Measurements from ENCODE around the gene SNU13.

SNU13 gene

GRCh38 chr22:41661088-41661487 is 27.6 kb downstream of the SNU13 start:
- TF ChIP-seq GATA2 (IDR thresholded peaks at IDR 0.05; ENCODE audit: low read depth, low read length) (no peak), GATA3 (IDR thresholded peaks at IDR 0.05; ENCODE audit: low read depth, low read length) (no peak)

DNA sequence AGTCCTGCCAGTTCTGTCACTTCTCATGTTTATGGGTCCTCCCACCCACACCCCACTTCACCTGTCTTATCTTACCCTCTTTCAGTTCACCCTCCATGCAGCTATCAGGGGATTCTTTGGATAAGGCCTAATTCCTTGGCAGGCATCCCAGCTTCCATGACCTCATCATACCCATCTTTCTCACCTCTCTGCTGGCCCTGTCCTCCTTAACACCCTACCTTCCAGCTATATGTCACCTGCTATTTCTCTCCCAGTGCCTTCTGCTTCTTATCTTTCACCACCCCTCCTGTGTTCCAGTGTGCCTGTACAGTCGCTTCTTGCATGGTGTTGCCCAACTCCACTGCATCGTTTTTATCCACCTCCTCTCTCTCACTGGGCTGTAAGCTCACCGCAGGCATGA is 28.3 kb downstream of the SNU13 start:
- TF ChIP-seq GATA2 (IDR thresholded peaks at IDR 0.05; ENCODE audit: low read depth, low read length): no peak
- no peak for TF ChIP-seq GATA3 (IDR thresholded peaks at IDR 0.05; ENCODE audit: low read depth, low read length)

GRCh38 chr22:41659941-41660340 is 28.7 kb downstream of the SNU13 start:
- TF ChIP-seq GATA2 (IDR thresholded peaks at IDR 0.05; ENCODE audit: low read depth, low read length) (no peak), GATA3 (IDR thresholded peaks at IDR 0.05; ENCODE audit: low read depth, low read length) (no peak)

DNA sequence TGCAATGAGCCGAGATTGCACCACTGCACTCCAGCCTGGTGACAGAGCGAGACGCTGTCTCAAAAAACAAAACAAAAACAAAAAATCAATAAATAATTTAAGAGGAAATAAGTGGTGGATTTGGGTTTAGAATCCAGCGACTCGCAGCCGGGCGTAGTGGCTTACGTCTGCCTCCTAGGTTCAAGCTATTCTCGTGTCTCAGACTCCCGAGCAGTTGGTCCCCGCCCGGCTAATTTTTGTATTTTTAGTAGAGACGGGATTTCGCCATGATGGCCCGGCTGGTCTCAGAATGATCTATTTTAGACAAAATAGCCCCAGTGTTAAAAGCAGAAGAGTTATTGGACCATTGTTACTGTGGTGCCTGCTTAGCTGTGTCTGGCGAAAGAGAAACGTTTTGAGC is 29.8 kb downstream of the SNU13 start:
- TF ChIP-seq GATA3 (IDR thresholded peaks at IDR 0.05; ENCODE audit: low read depth, low read length) (no peak), GATA2 (IDR thresholded peaks at IDR 0.05; ENCODE audit: low read depth, low read length) (no peak)

DNA sequence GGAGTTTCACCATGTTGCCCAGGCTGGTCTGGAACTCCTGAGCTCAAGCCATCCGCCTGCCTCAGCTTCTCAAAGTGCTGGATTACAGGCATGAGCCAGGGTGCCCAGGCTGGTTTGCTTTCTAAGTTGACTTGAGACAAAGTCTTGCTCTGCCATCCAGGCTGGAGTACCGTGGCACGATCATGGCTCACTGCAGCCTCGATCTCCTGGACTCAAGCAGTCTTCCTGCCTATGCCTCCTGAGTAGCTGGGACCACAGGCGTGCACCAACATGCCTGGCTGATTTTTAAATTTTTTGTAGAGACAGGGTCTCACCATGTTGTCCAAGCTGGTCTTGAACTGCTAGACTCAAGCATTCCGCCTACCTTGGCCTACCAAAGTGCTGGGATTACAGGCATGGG is 31.0 kb downstream of the SNU13 start:
- TF ChIP-seq GATA2 (IDR thresholded peaks at IDR 0.05; ENCODE audit: low read depth, low read length) (no peak), GATA3 (IDR thresholded peaks at IDR 0.05; ENCODE audit: low read depth, low read length) (no peak)

DNA sequence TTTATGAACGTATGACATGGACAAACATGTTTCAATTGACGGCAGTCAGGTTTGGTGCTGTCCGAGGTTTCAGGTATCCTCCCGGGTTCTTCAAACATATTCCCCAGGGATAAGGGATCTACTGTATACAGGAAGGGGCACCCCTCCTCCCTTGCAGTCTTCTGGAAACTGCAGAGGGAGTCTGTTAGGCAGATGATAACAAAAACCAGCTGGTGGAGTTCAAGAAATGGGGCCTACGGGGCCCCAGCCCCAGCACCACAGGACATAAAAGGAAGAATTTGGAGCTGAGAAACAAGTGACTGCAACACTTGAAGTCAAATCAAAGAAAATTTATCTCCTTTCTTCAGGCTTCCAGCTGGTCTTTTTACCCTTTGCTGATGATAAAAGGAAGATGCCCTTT is 32.1 kb downstream of the SNU13 start:
- TF ChIP-seq GATA2 (IDR thresholded peaks at IDR 0.05; ENCODE audit: low read depth, low read length) (no peak), GATA3 (IDR thresholded peaks at IDR 0.05; ENCODE audit: low read depth, low read length) (no peak)

DNA sequence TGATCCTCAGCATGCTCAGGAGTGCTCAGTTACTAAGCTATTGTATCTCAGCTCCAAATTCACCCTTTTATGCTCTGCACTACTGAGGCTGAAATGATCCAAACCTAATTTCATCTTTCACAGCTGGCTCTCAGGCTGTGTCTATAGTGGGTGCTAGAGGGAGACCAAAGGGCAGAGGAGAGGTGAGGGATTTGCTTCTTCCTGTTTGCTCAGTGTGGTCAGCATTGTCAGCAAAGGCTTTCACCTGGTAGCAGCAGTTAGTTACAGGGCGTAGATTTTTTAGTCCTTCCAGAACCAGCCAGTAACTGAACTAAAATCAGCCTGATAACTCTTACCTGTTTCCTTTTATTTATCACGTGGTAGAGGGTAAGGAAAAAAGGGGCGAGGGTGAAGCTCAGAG is 34.3 kb downstream of the SNU13 start:
- no peak for TF ChIP-seq GATA2 (IDR thresholded peaks at IDR 0.05; ENCODE audit: low read depth, low read length)
- TF ChIP-seq GATA3 (IDR thresholded peaks at IDR 0.05; ENCODE audit: low read depth, low read length): no peak

DNA sequence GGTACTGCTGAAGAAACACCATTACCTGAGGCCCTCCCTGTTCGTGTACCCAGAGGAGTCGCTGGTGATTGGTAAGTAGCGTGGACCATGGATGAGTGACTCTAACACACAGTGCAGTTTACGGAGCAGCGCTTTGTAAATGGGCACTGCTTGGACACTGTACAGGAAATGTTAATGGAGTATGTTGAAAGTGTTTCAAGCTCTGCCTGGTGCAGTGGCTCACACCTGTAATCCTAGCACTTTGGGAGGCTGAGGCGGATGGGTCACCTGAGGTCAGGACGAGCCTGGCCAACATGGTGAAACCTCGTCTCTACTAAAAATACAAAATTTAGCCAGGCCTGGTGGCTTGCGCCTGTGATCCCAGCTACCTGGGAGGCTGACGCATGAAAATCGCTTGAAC is 37.8 kb downstream of the SNU13 start:
- no peak for TF ChIP-seq GATA2 (IDR thresholded peaks at IDR 0.05; ENCODE audit: low read depth, low read length)

GRCh38 chr22:41650229-41650628 is 38.4 kb downstream of the SNU13 start:
- TF ChIP-seq GATA3 (IDR thresholded peaks at IDR 0.05; ENCODE audit: low read depth, low read length): no peak
- TF ChIP-seq GATA2 (IDR thresholded peaks at IDR 0.05; ENCODE audit: low read depth, low read length): no peak

GRCh38 chr22:41648432-41648831 is 40.2 kb downstream of the SNU13 start:
- TF ChIP-seq GATA3 (IDR thresholded peaks at IDR 0.05; ENCODE audit: low read depth, low read length) (no peak), GATA2 (IDR thresholded peaks at IDR 0.05; ENCODE audit: low read depth, low read length) (no peak)

DNA sequence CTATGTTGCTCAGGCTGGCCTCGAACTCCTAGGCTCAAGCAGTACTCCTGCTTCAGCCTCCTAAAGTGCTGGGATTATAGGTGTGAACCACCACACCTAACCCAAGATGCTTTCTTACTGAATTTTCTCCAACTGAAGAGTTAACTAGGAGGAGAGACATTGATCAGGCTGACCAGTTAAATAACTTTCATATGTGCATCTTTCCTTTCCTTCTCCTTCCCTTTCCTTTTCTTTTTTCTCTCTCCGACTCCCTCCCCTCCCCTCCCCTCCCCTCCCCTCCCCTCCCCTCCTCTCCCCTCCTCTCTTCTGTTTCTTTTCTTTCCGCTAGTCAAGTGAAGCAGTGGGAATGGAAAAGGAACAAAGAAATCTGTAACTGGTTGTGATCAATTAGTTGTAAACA is 40.9 kb downstream of the SNU13 start:
- TF ChIP-seq GATA3 (IDR thresholded peaks at IDR 0.05; ENCODE audit: low read depth, low read length) (no peak), GATA2 (IDR thresholded peaks at IDR 0.05; ENCODE audit: low read depth, low read length) (no peak)

DNA sequence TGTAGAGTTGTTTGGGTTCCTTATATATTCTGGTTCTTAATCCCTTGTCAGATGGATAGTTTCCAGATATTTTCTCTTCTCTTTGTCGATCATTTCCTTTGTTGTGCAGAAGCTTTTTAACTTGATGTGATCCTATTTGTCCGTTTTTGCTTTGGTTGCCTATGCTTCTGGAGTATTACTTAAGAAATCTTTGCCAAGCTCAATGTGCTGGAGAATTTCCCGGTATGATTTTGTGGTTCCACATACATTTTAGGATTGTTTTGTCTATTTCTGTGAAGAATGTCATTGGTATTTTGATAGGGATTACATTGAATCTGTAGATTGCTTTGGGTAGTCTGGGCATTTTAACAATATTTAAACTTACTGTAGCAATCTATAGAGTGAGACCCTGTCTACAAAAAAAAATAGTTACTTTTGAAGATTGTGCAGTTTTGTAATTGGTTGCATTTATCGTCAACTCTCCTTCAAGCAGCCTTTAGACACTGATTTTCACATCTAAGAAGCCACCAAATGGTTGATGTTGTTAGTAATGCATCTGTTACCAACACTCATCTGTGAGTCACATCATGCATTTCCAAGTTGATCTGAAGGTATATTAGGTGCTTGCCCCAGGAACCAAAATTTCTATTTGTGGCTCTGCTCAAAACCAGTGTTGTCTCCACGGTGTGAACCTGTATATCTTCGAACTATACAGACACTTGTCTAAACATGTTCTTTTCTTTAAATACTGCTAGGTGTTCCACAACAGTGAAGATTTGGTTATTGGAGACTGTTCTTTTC is 46.1 kb downstream of the SNU13 start:
- TF ChIP-seq GATA2 (IDR thresholded peaks at IDR 0.05; ENCODE audit: low read depth, low read length) (no peak), GATA3 (IDR thresholded peaks at IDR 0.05; ENCODE audit: low read depth, low read length) (no peak)

DNA sequence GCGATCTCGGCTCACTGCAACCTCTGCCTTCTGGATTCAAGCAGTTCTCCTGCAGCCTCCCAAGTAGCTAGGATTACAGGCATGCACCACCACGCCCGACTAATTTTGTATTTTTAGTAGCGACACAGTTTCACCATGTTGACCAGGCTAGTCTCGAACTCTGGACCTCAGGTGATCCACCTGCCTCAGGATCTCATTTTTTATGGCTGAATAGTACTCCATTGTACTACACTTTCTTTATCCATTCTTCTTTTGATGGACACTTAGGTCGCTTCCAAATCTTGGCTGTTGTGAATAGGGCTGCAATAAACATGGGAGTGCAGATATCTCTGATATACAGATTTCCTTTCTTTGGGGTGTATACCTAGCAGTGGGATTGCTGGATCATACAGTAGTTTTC is 46.8 kb downstream of the SNU13 start:
- TF ChIP-seq GATA2 (IDR thresholded peaks at IDR 0.05; ENCODE audit: low read depth, low read length) (no peak), GATA3 (IDR thresholded peaks at IDR 0.05; ENCODE audit: low read depth, low read length) (no peak)

DNA sequence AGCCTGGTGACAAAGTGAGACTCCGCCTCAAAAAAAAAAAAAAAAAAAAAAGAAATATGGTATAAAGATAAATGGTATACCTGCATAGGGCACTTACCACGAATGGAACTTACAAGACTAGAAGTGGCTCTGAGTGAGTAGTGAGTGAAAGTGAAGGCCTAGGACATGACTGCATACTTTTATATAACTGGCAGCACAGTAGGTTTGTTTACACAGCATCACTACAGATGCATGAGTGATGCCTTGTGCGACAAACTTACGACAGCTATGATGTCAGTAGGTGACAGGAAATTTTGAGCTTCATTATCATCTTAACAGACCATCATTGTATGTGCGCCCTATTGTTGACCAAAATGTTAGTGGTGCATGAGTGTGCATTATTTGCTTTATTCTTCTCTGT is 49.9 kb downstream of the SNU13 start:
- TF ChIP-seq GATA2 (IDR thresholded peaks at IDR 0.05; ENCODE audit: low read depth, low read length) (no peak), GATA3 (IDR thresholded peaks at IDR 0.05; ENCODE audit: low read depth, low read length) (no peak)

DNA sequence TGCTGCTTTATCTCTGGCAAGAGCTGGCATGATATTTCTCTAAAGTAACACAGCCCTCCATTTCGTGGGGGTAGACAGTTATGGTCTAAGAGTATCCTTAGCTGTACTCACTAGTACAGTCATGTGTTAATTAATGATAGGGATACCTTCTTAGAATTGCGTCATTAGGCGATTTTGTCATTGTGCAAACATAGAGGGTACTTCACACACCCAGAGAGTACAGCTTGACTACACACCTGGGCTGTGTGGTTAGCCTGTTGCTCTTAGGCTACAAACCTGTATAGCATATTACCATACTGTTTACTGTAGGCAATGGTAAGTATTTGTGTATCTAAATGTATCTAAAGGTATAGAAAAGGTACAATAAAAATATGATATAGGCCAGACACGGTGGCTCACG is 50.5 kb downstream of the SNU13 start:
- no peak for TF ChIP-seq GATA2 (IDR thresholded peaks at IDR 0.05; ENCODE audit: low read depth, low read length)
- no peak for TF ChIP-seq GATA3 (IDR thresholded peaks at IDR 0.05; ENCODE audit: low read depth, low read length)

GRCh38 chr22:41636467-41636866 is 52.2 kb downstream of the SNU13 start:
- no peak for TF ChIP-seq GATA2 (IDR thresholded peaks at IDR 0.05; ENCODE audit: low read depth, low read length)
- no peak for TF ChIP-seq GATA3 (IDR thresholded peaks at IDR 0.05; ENCODE audit: low read depth, low read length)
